ENCODE data around the gene ADARB1.

GRCh38 chr21:45064091-45064490, 10.3 kb upstream of the ADARB1 start:
- TF ChIP-seq, protein P1, sequence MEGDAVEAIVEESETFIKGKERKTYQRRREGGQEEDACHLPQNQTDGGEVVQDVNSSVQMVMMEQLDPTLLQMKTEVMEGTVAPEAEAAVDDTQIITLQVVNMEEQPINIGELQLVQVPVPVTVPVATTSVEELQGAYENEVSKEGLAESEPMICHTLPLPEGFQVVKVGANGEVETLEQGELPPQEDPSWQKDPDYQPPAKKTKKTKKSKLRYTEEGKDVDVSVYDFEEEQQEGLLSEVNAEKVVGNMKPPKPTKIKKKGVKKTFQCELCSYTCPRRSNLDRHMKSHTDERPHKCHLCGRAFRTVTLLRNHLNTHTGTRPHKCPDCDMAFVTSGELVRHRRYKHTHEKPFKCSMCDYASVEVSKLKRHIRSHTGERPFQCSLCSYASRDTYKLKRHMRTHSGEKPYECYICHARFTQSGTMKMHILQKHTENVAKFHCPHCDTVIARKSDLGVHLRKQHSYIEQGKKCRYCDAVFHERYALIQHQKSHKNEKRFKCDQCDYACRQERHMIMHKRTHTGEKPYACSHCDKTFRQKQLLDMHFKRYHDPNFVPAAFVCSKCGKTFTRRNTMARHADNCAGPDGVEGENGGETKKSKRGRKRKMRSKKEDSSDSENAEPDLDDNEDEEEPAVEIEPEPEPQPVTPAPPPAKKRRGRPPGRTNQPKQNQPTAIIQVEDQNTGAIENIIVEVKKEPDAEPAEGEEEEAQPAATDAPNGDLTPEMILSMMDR (conservative IDR thresholded peaks at IDR 0.05; ENCODE audit: low read depth, low read length), result no peak
- no peak for TF ChIP-seq EZH2 (IDR thresholded peaks at IDR 0.05; ENCODE audit: borderline replicate concordance, low read depth, low read length, poor library complexity, severe bottlenecking)
